ENCODE data around the gene PIK3R2. TPM values are rescaled to one million over a fixed set of nuclear protein-coding genes. Genes with fewer than 3 reads are reported as not detected.

PIK3R2 gene
- total and polyA plus RNA-seq, 2 of the 13 experiments (the other 11 are each of a cell fraction or from before 2014, with no cell fraction given), result 18.6 to 25.3 TPM

DNA sequence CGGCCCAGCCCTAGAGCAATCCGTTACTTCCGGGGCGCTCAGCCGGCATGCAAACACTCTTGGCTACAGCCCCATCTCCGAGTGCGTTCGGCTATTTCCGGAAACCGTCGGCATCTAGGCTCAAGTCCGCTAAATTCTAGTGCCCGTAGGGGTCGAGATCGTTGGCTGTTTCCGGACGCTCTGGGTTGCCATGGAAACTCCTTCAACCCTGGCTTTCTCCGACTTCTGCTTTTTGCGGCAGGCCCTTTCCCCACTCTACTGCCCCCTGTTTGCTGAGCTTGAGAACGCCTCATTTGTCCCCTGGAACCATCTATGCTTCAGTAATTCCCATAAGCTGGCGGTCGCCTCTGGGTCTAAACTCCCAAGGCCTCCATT, 534 bp upstream of the PIK3R2 start (continued):
- peak; percentile 60 for TF ChIP-seq KAT8 (CRISPR knock-in tag; IDR thresholded peaks at IDR 0.05)
- TF ChIP-seq, protein P1, sequence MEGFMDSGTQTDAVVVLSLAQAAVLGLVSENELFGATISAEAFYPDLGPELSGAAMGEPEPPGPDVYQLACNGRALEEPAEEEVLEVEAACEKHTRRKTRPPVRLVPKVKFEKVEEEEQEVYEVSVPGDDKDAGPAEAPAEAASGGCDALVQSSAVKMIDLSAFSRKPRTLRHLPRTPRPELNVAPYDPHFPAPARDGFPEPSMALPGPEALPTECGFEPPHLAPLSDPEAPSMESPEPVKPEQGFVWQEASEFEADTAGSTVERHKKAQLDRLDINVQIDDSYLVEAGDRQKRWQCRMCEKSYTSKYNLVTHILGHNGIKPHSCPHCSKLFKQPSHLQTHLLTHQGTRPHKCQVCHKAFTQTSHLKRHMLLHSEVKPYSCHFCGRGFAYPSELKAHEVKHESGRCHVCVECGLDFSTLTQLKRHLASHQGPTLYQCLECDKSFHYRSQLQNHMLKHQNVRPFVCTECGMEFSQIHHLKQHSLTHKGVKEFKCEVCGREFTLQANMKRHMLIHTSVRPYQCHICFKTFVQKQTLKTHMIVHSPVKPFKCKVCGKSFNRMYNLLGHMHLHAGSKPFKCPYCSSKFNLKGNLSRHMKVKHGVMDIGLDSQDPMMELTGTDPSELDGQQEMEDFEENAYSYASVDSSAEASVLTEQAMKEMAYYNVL (CRISPR knock-in tag; IDR thresholded peaks at IDR 0.05; ENCODE audit: borderline replicate concordance), result no peak
- no peak for TF ChIP-seq ZNF484 (CRISPR knock-in tag; IDR thresholded peaks at IDR 0.05; ENCODE audit: borderline replicate concordance, low read depth)
- no peak for TF ChIP-seq ZNF292 (CRISPR knock-in tag; IDR thresholded peaks at IDR 0.05; ENCODE audit: borderline replicate concordance, low read depth)
- TF ChIP-seq, protein P2, sequence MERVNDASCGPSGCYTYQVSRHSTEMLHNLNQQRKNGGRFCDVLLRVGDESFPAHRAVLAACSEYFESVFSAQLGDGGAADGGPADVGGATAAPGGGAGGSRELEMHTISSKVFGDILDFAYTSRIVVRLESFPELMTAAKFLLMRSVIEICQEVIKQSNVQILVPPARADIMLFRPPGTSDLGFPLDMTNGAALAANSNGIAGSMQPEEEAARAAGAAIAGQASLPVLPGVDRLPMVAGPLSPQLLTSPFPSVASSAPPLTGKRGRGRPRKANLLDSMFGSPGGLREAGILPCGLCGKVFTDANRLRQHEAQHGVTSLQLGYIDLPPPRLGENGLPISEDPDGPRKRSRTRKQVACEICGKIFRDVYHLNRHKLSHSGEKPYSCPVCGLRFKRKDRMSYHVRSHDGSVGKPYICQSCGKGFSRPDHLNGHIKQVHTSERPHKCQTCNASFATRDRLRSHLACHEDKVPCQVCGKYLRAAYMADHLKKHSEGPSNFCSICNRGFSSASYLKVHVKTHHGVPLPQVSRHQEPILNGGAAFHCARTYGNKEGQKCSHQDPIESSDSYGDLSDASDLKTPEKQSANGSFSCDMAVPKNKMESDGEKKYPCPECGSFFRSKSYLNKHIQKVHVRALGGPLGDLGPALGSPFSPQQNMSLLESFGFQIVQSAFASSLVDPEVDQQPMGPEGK (CRISPR knock-in tag; IDR thresholded peaks at IDR 0.05), result no peak
- no peak for TF ChIP-seq ZNF530 (CRISPR knock-in tag; IDR thresholded peaks at IDR 0.05; ENCODE audit: low read depth)
- peak; percentile 83 for TF ChIP-seq XRCC5 (optimal IDR thresholded peaks at IDR 0.05; ENCODE audit: low read length)
- TF ChIP-seq ZNF451 (CRISPR knock-in tag; IDR thresholded peaks at IDR 0.05), result no peak
- peak; percentile 98 for TF ChIP-seq PHF21A (CRISPR knock-in tag; IDR thresholded peaks at IDR 0.05)
- TF ChIP-seq ZBTB3 (CRISPR knock-in tag; IDR thresholded peaks at IDR 0.05; ENCODE audit: borderline replicate concordance, low read depth), result no peak
- peak; percentile 29; the same call in 1 of the 2 replicates for TF ChIP-seq ZNF317 (CRISPR knock-in tag; IDR thresholded peaks at IDR 0.05)
- TF ChIP-seq, protein P3, sequence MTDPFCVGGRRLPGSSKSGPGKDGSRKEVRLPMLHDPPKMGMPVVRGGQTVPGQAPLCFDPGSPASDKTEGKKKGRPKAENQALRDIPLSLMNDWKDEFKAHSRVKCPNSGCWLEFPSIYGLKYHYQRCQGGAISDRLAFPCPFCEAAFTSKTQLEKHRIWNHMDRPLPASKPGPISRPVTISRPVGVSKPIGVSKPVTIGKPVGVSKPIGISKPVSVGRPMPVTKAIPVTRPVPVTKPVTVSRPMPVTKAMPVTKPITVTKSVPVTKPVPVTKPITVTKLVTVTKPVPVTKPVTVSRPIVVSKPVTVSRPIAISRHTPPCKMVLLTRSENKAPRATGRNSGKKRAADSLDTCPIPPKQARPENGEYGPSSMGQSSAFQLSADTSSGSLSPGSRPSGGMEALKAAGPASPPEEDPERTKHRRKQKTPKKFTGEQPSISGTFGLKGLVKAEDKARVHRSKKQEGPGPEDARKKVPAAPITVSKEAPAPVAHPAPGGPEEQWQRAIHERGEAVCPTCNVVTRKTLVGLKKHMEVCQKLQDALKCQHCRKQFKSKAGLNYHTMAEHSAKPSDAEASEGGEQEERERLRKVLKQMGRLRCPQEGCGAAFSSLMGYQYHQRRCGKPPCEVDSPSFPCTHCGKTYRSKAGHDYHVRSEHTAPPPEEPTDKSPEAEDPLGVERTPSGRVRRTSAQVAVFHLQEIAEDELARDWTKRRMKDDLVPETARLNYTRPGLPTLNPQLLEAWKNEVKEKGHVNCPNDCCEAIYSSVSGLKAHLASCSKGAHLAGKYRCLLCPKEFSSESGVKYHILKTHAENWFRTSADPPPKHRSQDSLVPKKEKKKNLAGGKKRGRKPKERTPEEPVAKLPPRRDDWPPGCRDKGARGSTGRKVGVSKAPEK (CRISPR knock-in tag; IDR thresholded peaks at IDR 0.05; ENCODE audit: borderline replicate concordance), result no peak
- TF ChIP-seq, protein P4, sequence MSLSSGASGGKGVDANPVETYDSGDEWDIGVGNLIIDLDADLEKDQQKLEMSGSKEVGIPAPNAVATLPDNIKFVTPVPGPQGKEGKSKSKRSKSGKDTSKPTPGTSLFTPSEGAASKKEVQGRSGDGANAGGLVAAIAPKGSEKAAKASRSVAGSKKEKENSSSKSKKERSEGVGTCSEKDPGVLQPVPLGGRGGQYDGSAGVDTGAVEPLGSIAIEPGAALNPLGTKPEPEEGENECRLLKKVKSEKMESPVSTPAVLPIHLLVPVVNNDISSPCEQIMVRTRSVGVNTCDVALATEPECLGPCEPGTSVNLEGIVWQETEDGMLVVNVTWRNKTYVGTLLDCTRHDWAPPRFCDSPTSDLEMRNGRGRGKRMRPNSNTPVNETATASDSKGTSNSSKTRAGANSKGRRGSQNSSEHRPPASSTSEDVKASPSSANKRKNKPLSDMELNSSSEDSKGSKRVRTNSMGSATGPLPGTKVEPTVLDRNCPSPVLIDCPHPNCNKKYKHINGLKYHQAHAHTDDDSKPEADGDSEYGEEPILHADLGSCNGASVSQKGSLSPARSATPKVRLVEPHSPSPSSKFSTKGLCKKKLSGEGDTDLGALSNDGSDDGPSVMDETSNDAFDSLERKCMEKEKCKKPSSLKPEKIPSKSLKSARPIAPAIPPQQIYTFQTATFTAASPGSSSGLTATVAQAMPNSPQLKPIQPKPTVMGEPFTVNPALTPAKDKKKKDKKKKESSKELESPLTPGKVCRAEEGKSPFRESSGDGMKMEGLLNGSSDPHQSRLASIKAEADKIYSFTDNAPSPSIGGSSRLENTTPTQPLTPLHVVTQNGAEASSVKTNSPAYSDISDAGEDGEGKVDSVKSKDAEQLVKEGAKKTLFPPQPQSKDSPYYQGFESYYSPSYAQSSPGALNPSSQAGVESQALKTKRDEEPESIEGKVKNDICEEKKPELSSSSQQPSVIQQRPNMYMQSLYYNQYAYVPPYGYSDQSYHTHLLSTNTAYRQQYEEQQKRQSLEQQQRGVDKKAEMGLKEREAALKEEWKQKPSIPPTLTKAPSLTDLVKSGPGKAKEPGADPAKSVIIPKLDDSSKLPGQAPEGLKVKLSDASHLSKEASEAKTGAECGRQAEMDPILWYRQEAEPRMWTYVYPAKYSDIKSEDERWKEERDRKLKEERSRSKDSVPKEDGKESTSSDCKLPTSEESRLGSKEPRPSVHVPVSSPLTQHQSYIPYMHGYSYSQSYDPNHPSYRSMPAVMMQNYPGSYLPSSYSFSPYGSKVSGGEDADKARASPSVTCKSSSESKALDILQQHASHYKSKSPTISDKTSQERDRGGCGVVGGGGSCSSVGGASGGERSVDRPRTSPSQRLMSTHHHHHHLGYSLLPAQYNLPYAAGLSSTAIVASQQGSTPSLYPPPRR (CRISPR knock-in tag; IDR thresholded peaks at IDR 0.05; ENCODE audit: borderline replicate concordance), result no peak
- TF ChIP-seq CBFB (CRISPR knock-in tag; IDR thresholded peaks at IDR 0.05), result no peak
- peak; percentile 80 for TF ChIP-seq ZNF781 (CRISPR knock-in tag; IDR thresholded peaks at IDR 0.05; ENCODE audit: borderline replicate concordance, not compliant biosample characterization)
- 0 out of 2 replicates have a peak, but pooled peaks have one; percentile 41 for TF ChIP-seq RFX5 (IDR thresholded peaks at IDR 0.05; ENCODE audit: low read depth, low read length)
- no peak for TF ChIP-seq NFYB (CRISPR knock-in tag; IDR thresholded peaks at IDR 0.05)
- TF ChIP-seq HMG20B (CRISPR knock-in tag; conservative IDR thresholded peaks at IDR 0.05), result peak; percentile 54; the same call in 1 of the 2 replicates
